Activated naive CD8-positive, alpha-beta T cell treated with anti-CD3 and anti-CD28 coated beads for 36 hours (primary cell): ENCODE results near the gene NSUN7. TPM values are rescaled to one million over a fixed set of nuclear protein-coding genes. Genes with fewer than 3 reads are reported as not detected.

Experiments used
- DNase-seq: peaks from one replicate; pipeline ENCODE4 v3.0.0; 2021
- H3K27ac Mint-ChIP-seq: one replicate; pipeline ENCODE4 v1.8.0; 2022; ENCODE audit warnings: mild to moderate bottlenecking, moderate library complexity, mixed read lengths
- H3K27me3 Mint-ChIP-seq: one replicate; pipeline ENCODE4 v1.8.0; 2022; ENCODE audit warnings: mild to moderate bottlenecking, mixed read lengths
- H3K36me3 Mint-ChIP-seq: one replicate; pipeline ENCODE4 v1.8.0; 2021; ENCODE audit warnings: mild to moderate bottlenecking, mixed read lengths
- H3K4me1 Mint-ChIP-seq: one replicate; pipeline ENCODE4 v1.8.0; 2021; ENCODE audit warnings: mixed read lengths
- H3K4me3 Mint-ChIP-seq: one replicate; pipeline ENCODE4 v1.8.0; 2022; ENCODE audit warnings: mild to moderate bottlenecking, moderate library complexity, mixed read lengths
- H3K9me3 Mint-ChIP-seq: one replicate; pipeline ENCODE4 v1.8.0; 2022; ENCODE audit warnings: mixed read lengths
- total RNA-seq, 2 experiments: library from RNA; stranded (reverse); gene quantifications; one replicate each; pipeline ENCODE4 v1.2.3, GENCODE V29; 2021

Gene NSUN7
- total RNA-seq, 2 experiments from 2014 or later: 0.19 to 0.28 TPM

DNA sequence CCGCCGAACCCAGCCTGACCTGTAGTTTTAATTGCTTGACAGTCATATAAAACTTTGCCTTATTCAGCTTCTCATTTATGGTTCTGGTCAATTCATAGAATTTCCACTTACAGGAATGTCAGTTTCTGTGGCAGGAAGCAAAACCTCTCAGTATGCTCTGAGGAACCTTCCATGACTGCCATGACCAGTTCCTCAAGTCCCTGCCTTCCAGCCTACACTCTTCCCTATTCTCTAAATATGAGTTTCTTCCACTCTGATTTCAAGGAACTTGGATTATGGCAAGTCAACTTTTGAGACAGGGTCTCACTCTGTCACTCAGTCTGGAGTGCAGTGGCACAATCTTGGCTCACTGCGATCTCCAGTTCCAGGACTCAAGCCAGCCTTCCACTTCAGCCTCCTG lies 26.0 kb upstream of the NSUN7 start:
- H3K4me1 Mint-ChIP-seq: peaks cover 17% of the 10 kb centered on the region
- H3K27ac Mint-ChIP-seq: peak overlapping the region; percentile 50
- no peaks in the 10 kb centered on the region for H3K9me3 Mint-ChIP-seq
- H3K36me3 Mint-ChIP-seq: no peaks in the 10 kb centered on the region
- H3K4me3 Mint-ChIP-seq: no peak overlapping the region
- no peak for DNase-seq
- H3K27me3 Mint-ChIP-seq: peaks cover 3% of the 10 kb centered on the region

DNA sequence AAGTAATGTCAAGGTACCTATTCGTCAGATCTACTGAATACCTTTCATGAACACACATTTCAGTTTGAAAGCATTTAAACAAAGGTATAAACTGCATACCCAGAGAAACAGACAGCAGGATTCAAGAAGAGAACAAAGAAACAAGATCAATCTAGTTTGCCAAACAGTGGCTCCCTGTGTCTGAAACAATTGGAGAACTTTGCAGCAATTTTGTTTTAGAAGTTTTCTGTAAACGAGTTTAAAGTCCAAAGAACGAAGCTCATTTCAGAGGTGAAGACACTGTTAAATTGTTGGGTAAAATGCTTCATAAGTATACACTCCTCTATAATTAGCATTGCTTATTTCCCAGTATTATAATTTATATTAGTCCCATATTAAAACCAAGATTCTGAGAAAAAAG lies 21.4 kb upstream of the NSUN7 start:
- peaks cover 9% of the 10 kb centered on the region for H3K27me3 Mint-ChIP-seq

DNA sequence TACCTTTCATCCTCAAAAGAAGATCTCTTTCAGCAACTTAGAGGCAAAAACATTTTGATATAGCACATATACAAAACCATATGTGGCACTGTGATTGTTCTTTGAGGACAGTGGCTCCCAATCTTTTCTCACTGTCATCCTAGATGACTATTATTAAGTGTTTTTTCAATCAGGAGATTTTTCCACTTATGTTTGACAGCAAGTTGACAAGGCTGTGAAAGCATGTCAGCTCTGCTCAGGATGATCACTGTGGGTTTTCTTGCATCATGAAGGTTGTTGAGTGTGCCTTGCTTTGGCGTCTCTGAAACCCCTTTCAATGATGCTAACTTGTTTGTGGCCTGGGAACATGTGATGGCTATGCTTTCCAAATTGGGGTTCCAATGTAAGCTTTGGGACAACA lies 20.2 kb upstream of the NSUN7 start:
- no peak for DNase-seq
- Mint-ChIP-seq H3K4me1 (peaks cover 15% of the 10 kb centered on the region), H3K9me3 (no peaks in the 10 kb centered on the region), H3K27ac (no peak overlapping the region), H3K36me3 (no peaks in the 10 kb centered on the region), H3K27me3 (peaks cover 13% of the 10 kb centered on the region), H3K4me3 (no peak overlapping the region)

More for the DNA sequence above, 21.4 kb upstream of the NSUN7 start:
- Mint-ChIP-seq H3K36me3 (no peaks in the 10 kb centered on the region), H3K4me3 (no peak overlapping the region), H3K9me3 (no peaks in the 10 kb centered on the region), H3K4me1 (peaks cover 22% of the 10 kb centered on the region), H3K27ac (no peak overlapping the region)
- DNase-seq: no peak

DNA sequence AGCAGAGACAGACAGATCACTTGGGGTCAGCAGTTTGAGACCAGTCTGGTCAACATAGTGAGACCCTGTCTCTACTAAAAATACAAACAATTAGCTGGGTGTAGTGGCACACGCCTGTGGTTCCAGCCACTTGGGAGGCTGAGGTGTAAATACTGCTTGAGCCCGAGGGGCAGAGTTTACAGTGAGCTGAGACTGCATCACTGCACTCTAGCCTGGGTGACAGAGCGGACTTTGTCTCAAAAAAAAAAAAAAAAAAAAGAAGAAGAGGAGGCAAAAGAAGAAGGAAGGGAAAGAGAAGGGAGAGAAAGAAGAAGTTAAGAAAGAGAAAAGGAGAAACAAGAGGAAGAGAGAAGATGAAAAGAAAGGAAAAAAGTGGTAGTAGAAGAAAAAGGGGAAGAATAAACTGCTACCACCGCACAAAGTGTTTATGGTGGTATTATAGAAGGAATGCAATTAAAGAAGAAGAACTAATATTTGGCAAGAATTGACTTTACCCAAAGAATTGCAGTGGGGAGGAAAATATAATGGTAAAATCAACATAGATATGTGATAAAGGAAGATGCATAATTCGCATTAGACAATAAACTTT lies 19.6 kb upstream of the NSUN7 start:
- no peak for DNase-seq
- no peak overlapping the region for H3K27ac Mint-ChIP-seq
- peaks cover 19% of the 10 kb centered on the region for H3K27me3 Mint-ChIP-seq
- H3K36me3 Mint-ChIP-seq: no peaks in the 10 kb centered on the region
- H3K9me3 Mint-ChIP-seq: no peaks in the 10 kb centered on the region
- H3K4me1 Mint-ChIP-seq: peaks cover 15% of the 10 kb centered on the region
- no peak overlapping the region for H3K4me3 Mint-ChIP-seq

DNA sequence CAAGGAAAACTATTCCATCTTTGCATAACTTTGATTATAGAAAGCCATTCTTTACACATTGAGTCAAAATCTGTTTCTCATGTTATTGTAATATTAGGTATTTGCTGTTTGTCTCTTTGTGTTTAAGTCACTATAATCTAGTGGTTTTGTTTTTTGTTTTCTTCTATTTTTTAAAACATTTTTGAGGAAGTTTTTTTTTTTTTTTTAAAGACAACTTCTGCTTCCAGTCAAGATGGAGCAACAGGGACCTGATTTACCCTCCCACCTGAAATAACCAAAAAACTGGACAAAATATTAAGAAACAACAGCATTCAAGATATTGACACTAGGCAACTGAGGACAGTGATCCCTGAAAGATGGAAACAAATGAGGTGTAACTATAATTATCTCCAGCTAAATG lies 18.4 kb upstream of the NSUN7 start:
- Mint-ChIP-seq H3K4me1 (peaks cover 15% of the 10 kb centered on the region), H3K4me3 (no peak overlapping the region), H3K9me3 (no peaks in the 10 kb centered on the region), H3K36me3 (no peaks in the 10 kb centered on the region), H3K27me3 (peaks cover 19% of the 10 kb centered on the region), H3K27ac (peak overlapping the region; percentile 70)
- DNase-seq: no peak

DNA sequence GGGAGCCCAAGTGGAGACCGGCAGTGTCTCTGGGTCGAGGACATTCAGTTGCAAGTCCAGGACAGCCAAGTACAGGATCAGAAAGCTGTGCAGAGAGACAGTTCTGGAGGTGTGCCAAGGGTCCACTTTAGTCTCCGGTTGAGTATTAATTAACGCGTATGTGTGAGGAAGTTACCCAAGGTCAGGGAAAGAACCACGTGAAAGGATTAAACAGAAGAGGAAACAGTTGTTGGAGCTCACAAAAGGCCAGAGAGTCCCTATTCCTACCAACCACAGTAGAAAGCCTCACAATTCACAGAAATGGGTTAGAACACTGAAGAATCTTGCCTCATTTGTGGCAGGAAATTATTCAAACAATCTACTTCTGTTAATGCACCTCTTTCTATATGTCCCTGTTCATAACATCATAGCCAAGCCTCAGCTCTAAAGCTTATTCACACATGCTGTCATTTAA lies 17.9 kb upstream of the NSUN7 start:
- H3K4me1 Mint-ChIP-seq: peaks cover 15% of the 10 kb centered on the region
- H3K27me3 Mint-ChIP-seq: peaks cover 19% of the 10 kb centered on the region
- H3K4me3 Mint-ChIP-seq: no peak overlapping the region
- no peak for DNase-seq
- peak overlapping the region; percentile 70 for H3K27ac Mint-ChIP-seq
- H3K36me3 Mint-ChIP-seq: no peaks in the 10 kb centered on the region
- H3K9me3 Mint-ChIP-seq: no peaks in the 10 kb centered on the region

DNA sequence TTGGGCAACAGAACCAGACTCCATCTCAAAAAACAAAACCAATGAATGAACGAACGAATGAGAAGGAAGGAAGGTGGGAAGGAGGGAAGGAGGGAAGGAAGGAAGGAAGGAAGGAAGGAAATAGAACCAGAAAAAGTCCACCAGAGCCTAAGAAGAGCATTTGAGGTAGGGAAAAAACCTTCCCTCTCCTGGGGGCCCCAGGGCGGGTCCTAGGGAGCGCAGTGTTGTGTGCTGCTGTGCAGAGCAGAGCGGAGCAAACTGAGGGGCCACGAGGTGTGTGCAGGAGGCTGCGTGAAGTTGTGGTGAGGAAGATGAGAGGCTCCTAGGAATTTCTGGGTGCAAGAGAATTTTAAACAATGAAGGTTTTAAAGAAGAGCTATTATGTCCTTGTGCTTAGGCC lies 16.0 kb upstream of the NSUN7 start:
- Mint-ChIP-seq H3K36me3 (no peaks in the 10 kb centered on the region), H3K4me1 (peaks cover 15% of the 10 kb centered on the region)
- DNase-seq: no peak

DNA sequence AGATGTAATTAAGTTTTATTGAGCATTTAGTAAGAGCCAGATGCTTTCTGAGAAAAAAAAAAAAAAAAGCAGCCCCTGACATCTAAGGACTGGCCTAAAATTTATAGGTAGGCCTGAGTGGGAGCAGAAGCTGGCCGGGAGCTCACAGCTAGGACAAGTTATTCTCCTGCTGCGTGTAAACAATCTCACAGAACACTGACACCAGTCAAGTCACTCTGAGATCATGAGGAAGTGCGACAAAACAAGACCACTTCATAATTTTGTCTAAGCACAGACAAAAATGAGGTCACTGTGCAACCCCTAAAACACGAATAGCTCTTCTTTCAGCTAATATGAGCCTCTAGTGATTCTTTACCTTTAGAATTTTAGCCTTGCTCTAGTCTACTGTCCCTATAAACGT lies 15.3 kb upstream of the NSUN7 start:
- Mint-ChIP-seq H3K36me3 (no peaks in the 10 kb centered on the region), H3K27ac (no peak overlapping the region), H3K4me3 (no peak overlapping the region), H3K27me3 (peaks cover 15% of the 10 kb centered on the region), H3K4me1 (peaks cover 15% of the 10 kb centered on the region), H3K9me3 (no peaks in the 10 kb centered on the region)
- DNase-seq: no peak

More for the DNA sequence above, 16.0 kb upstream of the NSUN7 start:
- no peak overlapping the region for H3K27ac Mint-ChIP-seq
- no peak overlapping the region for H3K4me3 Mint-ChIP-seq
- peaks cover 15% of the 10 kb centered on the region for H3K27me3 Mint-ChIP-seq
- no peaks in the 10 kb centered on the region for H3K9me3 Mint-ChIP-seq

DNA sequence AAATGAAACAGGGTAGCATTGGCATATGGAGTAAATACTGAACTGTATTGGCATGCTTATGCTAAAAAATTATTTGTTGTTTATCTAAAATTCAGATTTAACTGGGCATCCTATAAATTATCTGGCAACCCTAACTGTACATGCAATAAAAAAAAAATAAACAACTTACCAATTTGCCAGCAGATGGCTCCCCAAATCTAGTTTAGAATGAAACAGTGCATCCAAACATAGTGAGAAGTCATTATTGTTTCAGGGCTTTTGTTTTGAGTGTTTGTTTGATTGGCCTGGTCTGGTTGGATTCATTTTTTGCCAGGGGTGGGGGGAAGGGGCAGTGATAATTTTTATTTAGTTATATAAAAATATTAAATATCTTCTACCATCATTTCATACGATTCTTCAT lies 12.8 kb upstream of the NSUN7 start:
- Mint-ChIP-seq H3K4me3 (no peak overlapping the region), H3K36me3 (no peaks in the 10 kb centered on the region), H3K27ac (no peak overlapping the region), H3K4me1 (peaks cover 9% of the 10 kb centered on the region), H3K9me3 (no peaks in the 10 kb centered on the region), H3K27me3 (peaks cover 13% of the 10 kb centered on the region)
- DNase-seq: no peak

DNA sequence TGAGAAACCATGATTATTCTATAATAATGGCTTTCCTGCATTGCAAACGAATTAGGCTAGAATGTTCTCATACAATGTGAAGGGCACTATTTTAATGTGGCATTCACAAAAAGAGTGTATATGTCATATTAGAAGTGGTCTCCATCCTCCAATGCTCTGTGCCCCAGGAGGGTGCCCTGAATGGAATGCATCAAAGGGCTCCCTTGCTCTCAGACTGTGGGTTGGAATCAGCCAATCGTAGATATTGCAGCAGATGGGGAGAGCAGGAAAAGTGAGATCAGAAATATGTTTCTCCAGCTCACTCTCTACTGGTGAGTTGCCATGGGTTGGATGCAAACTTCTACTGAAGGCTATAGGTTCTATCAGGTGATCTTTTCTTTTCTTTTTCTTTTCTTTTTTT lies 11.9 kb upstream of the NSUN7 start:
- no peaks in the 10 kb centered on the region for H3K9me3 Mint-ChIP-seq
- H3K27me3 Mint-ChIP-seq: peaks cover 13% of the 10 kb centered on the region
- DNase-seq: no peak
- no peak overlapping the region for H3K27ac Mint-ChIP-seq
- H3K36me3 Mint-ChIP-seq: no peaks in the 10 kb centered on the region
- H3K4me3 Mint-ChIP-seq: no peak overlapping the region
- H3K4me1 Mint-ChIP-seq: peaks cover under 1% of the 10 kb centered on the region

DNA sequence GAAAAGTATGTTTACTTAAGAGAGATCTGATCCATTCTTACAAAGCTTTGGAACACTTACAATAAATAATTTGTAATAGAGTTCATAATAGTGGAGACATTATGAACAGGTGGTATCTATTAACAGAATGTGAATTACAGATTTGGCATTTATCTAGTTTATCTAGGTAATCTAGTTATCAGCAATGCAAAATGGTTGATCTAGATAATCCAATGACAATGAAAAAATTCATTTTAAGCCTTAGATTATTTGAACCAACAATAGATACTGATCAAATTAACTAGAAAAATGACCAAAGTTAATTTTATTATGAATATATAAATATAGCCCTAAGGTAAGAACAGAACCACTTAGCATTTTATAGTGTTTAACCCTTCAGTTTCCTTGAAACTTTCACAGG lies 10.4 kb upstream of the NSUN7 start:
- no peak for DNase-seq
- no peaks in the 10 kb centered on the region for H3K9me3 Mint-ChIP-seq
- H3K4me1 Mint-ChIP-seq: no peaks in the 10 kb centered on the region
- no peak overlapping the region for H3K4me3 Mint-ChIP-seq
- no peaks in the 10 kb centered on the region for H3K36me3 Mint-ChIP-seq
- no peak overlapping the region for H3K27ac Mint-ChIP-seq
- peaks cover 8% of the 10 kb centered on the region for H3K27me3 Mint-ChIP-seq

DNA sequence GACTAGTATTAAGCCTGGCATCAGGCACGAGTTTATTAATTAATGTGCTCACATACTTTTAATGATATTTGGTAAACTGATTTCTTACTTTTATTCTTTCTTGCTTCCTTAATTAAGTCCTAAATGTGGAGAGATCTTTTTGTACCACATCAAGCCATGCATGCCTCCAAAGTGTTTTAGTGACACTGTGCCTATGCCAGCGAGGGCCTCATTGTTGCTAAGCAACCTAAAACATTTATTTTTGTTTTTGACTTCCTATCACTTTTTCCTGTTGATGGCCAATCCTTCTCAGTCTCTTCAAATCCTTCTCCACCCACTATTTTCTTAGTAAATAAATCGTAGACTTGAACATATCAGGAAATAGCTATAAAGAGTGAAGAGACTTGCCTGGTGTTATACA lies 5.5 kb upstream of the NSUN7 start:
- DNase-seq: no peak
- Mint-ChIP-seq H3K36me3 (no peaks in the 10 kb centered on the region), H3K9me3 (no peaks in the 10 kb centered on the region), H3K4me1 (no peaks in the 10 kb centered on the region), H3K27me3 (peaks cover 20% of the 10 kb centered on the region), H3K27ac (no peak overlapping the region), H3K4me3 (no peak overlapping the region)

DNA sequence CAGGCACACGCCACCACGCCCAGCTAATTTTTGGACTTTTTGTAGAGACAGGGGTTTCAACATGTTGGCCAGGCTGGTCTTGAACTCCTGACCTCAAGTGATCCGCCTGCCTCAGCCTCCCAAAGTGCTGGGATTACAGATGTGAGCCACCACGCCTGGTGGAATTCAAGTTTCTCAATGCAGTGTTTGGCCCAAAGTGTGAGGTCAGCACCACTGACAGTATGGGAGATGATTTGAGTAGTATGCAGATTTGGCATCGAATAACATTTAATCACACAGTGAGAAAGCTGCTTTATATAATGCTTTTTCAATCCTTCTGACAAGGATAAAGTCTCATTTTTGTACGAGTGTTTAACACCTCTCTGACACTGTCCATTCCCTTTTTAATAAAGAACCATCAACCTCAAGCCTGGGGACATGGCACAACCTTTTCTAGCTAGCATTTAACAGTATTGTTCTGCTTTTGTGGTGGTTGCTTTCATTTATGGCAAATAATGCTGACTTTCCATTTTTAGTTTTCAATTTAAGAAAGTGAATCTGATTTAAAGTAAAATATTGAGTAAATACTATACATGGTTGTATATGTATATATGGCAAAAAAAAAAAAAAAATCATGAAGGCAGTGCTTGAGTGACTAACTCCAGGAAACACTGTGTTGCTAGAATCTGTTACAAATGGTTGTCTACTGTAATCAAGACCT lies 4.3 kb upstream of the NSUN7 start:
- H3K9me3 Mint-ChIP-seq: no peaks in the 10 kb centered on the region
- H3K27ac Mint-ChIP-seq: no peak overlapping the region

DNA sequence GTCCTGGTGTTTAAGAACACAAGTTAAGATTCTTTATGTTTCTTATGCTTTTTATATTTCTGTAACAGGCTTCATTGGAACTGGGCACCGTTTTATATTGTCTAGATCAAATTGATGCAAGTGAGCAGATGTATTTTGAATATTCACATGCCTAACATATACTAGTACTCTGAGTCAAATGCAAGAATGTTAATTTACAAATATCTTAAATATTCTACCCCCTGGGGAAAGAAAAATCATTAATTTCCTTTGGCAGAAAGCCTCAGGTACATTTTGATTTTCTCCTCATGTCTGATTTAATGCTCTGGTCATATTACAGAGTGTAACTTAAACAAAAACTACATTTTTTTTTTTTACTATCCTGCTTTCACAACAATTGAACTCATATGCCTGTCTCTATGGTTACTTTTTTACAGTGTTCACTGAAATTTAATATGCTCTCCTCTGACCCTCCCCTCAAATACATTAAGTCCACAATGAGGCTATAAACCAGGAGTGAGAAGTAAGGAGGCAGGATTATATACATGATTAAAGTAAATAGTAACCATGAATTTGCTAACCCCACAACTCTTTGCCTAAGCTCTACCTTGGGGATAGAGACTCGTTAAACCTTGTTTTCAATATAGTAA lies 2.4 kb upstream of the NSUN7 start:
- no peak for DNase-seq
- Mint-ChIP-seq H3K27me3 (peaks cover 43% of the 10 kb centered on the region), H3K27ac (no peak overlapping the region), H3K9me3 (peaks cover 2% of the 10 kb centered on the region), H3K4me3 (no peak overlapping the region), H3K36me3 (no peaks in the 10 kb centered on the region), H3K4me1 (peaks cover 4% of the 10 kb centered on the region)

More for the DNA sequence above, 4.3 kb upstream of the NSUN7 start:
- Mint-ChIP-seq H3K27me3 (peaks cover 30% of the 10 kb centered on the region), H3K4me3 (no peak overlapping the region), H3K36me3 (no peaks in the 10 kb centered on the region), H3K4me1 (peaks cover under 1% of the 10 kb centered on the region)
- DNase-seq: no peak

DNA sequence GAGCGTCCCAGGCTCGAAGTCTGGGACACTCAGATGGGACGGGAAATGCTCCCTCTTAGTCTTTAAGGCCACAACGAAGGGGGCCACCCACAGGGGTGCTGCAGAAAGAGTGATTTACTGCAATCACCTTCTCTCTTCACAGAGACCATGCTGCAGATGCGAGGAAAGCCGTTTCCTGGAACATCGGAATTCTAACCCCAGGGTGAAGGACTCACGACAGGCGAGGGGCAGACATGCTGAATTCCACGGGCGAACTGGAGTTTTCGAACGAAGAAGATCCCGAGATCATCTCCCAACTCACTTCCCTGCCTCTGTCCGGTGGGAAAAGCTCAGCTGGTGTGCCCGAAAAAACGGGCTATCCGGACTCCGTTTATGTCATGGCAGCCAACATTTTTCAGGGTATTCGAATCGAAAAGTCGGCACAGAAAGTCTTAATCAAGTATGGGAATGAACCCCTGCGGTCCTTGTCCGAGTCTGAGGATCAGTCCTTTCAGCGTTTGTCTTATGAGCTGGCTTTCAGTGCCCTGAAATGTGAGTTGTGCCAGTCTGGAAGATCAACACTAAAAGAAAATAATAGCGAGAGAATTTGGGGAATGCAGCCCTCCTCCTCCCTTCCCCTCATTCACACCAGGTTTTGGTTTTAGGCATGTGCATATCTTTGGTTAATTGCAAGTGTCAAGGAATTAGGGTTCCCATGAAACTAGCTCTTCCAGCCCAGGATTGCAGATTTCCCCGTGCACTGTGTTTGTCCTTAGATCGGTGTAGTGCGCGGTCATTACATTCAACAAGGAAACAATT lies 905 bp downstream of the NSUN7 start:
- peak overlapping the region; percentile 63 for H3K4me3 Mint-ChIP-seq
- peaks cover 50% of the 10 kb centered on the region for H3K27me3 Mint-ChIP-seq
- H3K27ac Mint-ChIP-seq: no peak overlapping the region
- DNase-seq: no peak
- peaks cover 4% of the 10 kb centered on the region for H3K4me1 Mint-ChIP-seq
- no peaks in the 10 kb centered on the region for H3K36me3 Mint-ChIP-seq
- H3K9me3 Mint-ChIP-seq: peaks cover 5% of the 10 kb centered on the region
